GM12875 (cell line): ENCODE results near the gene FRY.

Source experiments
- H3K4me3 ChIP-seq: one replicate; pipeline ENCODE4 v1.5.1; 2011; ENCODE audit warnings: low read depth, low read length, control low read depth
- TF ChIP-seq, protein P1 (sequence below): IDR thresholded peaks from 2 replicates; pipeline ENCODE4 v1.5.1; 2011; ENCODE audit warnings: low read depth, mild to moderate bottlenecking, control low read depth, inconsistent platforms, low read length, moderate library complexity, borderline replicate concordance; ENCODE audit not compliant: insufficient read depth

Gene FRY

DNA sequence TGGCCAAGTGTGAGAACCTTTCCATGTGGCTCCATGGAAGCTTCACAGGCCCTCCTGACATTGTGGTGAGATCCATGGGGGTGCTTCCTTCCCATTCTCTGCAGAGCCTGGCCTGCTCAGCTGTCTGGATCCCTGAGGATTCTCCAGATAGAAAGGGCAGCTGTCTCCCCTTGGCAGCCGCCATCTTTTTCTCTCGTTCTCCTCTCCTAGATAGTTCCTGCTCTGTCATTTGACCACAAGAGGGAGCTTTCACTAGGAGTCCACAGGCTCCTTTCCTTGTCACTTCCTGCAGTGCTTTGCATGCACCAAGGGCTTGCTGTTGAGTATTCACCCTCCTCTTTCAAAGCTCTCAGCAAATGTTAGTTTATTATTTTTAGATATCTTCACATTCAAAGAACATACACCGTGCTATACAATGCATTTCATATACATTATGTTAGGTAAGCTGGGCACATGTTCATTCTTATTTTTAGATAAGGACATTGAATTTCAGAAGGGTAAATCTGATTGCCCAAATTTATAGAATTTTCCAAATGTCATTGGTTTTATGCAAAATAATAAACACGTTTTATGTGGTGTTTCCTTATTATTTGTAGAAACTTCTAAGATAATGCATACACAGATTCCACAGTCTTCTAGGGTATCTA is 133.2 kb downstream of the FRY start:
- H3K4me3 ChIP-seq = no peak overlapping the region
- TF ChIP-seq, protein P1, sequence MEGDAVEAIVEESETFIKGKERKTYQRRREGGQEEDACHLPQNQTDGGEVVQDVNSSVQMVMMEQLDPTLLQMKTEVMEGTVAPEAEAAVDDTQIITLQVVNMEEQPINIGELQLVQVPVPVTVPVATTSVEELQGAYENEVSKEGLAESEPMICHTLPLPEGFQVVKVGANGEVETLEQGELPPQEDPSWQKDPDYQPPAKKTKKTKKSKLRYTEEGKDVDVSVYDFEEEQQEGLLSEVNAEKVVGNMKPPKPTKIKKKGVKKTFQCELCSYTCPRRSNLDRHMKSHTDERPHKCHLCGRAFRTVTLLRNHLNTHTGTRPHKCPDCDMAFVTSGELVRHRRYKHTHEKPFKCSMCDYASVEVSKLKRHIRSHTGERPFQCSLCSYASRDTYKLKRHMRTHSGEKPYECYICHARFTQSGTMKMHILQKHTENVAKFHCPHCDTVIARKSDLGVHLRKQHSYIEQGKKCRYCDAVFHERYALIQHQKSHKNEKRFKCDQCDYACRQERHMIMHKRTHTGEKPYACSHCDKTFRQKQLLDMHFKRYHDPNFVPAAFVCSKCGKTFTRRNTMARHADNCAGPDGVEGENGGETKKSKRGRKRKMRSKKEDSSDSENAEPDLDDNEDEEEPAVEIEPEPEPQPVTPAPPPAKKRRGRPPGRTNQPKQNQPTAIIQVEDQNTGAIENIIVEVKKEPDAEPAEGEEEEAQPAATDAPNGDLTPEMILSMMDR = peak; percentile 46; the same call in 1 of the 2 replicates

DNA sequence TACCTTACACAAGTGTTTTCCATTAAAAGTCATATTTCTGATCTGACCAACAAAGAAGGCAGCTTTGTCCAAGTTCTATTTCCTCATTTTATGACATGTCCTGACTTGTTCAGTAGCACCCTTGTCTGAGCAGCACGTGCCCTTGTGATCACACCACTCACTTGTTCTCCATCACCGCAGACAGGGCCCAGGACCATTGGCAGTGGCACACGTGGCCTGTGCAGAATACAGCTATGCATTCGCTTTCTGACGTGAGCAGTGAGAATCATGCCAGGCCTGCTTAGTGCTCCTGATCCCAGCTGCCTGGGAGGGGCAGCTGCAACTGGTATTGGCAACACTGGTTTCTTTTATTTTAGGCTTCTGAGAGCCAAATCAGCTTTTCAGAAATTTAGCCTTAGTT is 134.2 kb downstream of the FRY start:
- TF ChIP-seq, protein P1 = no peak

DNA sequence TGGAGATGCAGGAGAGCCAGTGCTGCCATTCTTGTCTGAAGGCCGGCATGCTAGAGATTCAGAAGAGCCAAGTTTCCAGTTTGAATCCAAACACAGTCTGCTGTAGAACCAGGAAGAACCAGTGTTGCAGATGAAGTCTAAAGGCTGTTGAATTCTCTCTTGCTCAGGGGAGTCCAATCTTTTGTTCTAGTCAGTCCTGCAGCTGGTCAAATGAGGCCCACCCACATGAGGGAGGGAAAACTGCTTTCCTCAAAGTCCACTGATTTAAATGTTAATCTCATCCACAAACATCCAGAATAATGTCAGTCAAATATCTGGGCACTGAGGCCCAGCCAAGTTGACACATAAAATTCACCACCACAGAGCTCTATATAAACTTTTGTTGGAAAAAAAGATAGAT is 136.6 kb downstream of the FRY start:
- no peak overlapping the region for H3K4me3 ChIP-seq
- TF ChIP-seq, protein P1 = no peak

More for the DNA sequence above, 134.2 kb downstream of the FRY start:
- H3K4me3 ChIP-seq = no peak overlapping the region

DNA sequence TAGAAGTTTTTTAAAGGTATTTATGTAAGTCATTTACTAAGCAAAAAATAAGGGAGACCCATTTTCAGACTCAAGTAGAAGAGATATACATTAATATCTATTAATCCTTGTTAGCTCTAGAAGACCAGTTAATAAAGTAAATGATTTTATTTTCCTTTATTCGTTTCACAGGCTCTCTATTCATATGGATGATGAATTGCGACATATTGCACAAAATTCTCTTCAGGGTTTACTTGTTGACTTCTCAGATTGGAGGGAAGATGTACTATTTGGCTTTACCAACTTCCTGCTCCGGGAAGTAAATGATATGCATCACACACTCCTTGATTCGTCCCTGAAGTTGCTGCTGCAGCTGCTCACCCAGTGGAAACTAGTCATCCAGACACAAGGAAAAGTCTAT is 139.3 kb downstream of the FRY start:
- no peak overlapping the region for H3K4me3 ChIP-seq
- TF ChIP-seq, protein P1 = no peak

DNA sequence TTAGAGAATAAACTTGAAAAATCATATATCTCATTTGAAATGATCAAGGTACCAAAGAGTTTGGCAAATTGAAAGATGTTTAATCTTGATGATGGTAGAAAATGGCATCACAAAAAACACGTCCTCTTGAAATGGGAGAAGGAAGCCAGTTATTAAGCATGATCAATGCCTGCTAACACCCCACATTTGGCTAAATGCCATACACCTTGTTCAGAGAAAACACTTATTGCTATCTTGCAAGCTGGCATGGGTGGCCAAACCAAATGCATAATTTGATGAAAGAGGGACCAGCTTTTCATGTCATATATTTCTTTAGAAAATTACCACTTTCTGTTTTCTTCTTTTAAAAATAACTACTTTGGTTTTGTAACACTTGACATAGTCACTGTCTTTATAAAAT is 142.3 kb downstream of the FRY start:
- TF ChIP-seq, protein P1 = no peak
- no peak overlapping the region for H3K4me3 ChIP-seq

DNA sequence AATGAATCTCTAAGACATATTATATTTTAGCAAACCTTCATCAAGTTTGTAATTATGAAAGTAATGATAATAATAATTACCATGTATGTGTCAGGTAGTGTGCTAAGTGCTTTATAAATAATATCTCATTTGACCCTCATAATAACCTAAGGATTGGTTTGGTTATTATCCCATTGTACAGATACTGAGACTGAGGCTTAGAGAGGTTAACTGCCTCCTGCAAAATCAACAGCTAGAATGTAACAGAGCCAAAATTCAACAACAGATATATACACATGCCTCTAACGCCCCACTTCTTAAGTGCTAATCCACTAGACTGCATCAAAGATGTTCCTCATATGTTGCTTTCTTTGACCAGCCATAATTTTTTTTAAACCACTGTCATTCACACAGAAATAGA is 142.8 kb downstream of the FRY start:
- TF ChIP-seq, protein P1 = no peak
- H3K4me3 ChIP-seq = no peak overlapping the region

DNA sequence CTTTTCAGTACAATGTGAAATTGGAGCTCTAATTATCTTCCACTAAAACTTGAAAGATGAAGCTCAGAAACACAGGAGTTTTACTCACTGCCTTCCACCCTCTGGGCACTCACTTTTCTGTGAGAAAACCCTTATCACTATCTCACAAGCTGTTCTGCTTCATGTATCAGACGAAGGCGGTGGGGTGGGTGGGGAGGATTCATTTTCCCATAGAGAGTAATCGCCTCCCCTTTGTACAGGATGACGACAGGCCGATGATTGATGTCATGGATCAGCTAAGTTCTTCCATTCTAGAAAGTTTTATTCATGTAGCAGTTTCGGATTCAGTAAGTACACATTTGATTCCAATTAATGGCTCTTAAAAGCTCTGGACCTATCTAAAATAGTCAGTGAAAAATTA is 143.7 kb downstream of the FRY start:
- no peak overlapping the region for H3K4me3 ChIP-seq
- TF ChIP-seq, protein P1 = no peak
